Measurements from ENCODE around the gene APBA3.

APBA3 gene

GRCh38 chr19:3771000-3771905 is 9.8 kb upstream of the APBA3 start:
- no peak overlapping the region for H3K4me3 ChIP-seq (ENCODE audit: low read length)
- no peak for DNase-seq (ENCODE audit: low read depth)
- no peak for TF ChIP-seq CTCF (IDR thresholded peaks at IDR 0.05; ENCODE audit: insufficient read depth, low read depth, low read length, missing control alignments)

GRCh38 chr19:3770136-3770999 is 8.9 kb upstream of the APBA3 start:
- H3K4me3 ChIP-seq (ENCODE audit: low read length): no peak overlapping the region
- DNase-seq (ENCODE audit: low read depth): no peak
- TF ChIP-seq CTCF (IDR thresholded peaks at IDR 0.05; ENCODE audit: insufficient read depth, low read depth, low read length, missing control alignments): no peak

- no peak for TF ChIP-seq CTCF (IDR thresholded peaks at IDR 0.05; ENCODE audit: insufficient read depth, low read depth, low read length, missing control alignments)
- no peak for DNase-seq (ENCODE audit: low read depth)
- no peak overlapping the region for H3K4me3 ChIP-seq (ENCODE audit: low read length)
These were observed 8.0 kb upstream of the APBA3 start for GRCh38 chr19:3769494-3769893.

- no peak overlapping the region for H3K4me3 ChIP-seq (ENCODE audit: low read length)
- DNase-seq (ENCODE audit: low read depth): no peak
- TF ChIP-seq CTCF (IDR thresholded peaks at IDR 0.05; ENCODE audit: insufficient read depth, low read depth, low read length, missing control alignments): no peak
These were observed 7.2 kb upstream of the APBA3 start for GRCh38 chr19:3768748-3769099.

GRCh38 chr19:3768015-3768747 is 6.7 kb upstream of the APBA3 start:
- no peak for TF ChIP-seq CTCF (IDR thresholded peaks at IDR 0.05; ENCODE audit: insufficient read depth, low read depth, low read length, missing control alignments)
- no peak overlapping the region for H3K4me3 ChIP-seq (ENCODE audit: low read length)
- no peak for DNase-seq (ENCODE audit: low read depth)

GRCh38 chr19:3767050-3767449 is 5.6 kb upstream of the APBA3 start:
- DNase-seq (ENCODE audit: low read depth): no peak
- no peak for TF ChIP-seq CTCF (IDR thresholded peaks at IDR 0.05; ENCODE audit: insufficient read depth, low read depth, low read length, missing control alignments)

More at GRCh38 chr19:3767050-3767449, 5.6 kb upstream of the APBA3 start:
- H3K4me3 ChIP-seq (ENCODE audit: low read length): no peak overlapping the region

Measured in epithelial cell of esophagus (primary cell).